ENCODE measurements around the gene LRRC32.
"Not testable (repeated sequence)": the region's sequence is repeated elsewhere in the genome, so short reads cannot be mapped to it uniquely, and the experiment has no call there.

The LRRC32 gene

GRCh38 chr11:76620489-76620888, 50.1 kb downstream of the LRRC32 start:
- no CpG with 5 or more reads among the region's 2 CpGs for WGBS
- H3K27me3 ChIP-seq (ENCODE audit: control insufficient read depth in 1 of 2, insufficient read depth in 1 of 2, low read length in 2 of 2), result no peaks in the 10 kb centered on the region

GRCh38 chr11:76619801-76620200, 50.7 kb downstream of the LRRC32 start:
- not testable (repeated sequence) for H2BK12ac ChIP-seq (ENCODE audit: low read length in 2 of 2); H3K36me3 ChIP-seq (ENCODE audit: control insufficient read depth in 1 of 2, insufficient read depth in 2 of 2, low read depth in 1 of 2, low read length in 2 of 2); H2AK5ac ChIP-seq (ENCODE audit: low read length, severe bottlenecking); H2BK120ac ChIP-seq (ENCODE audit: low read depth, low read length); H3K9ac ChIP-seq (ENCODE audit: low read length); H3K18ac ChIP-seq (ENCODE audit: low read depth in 1 of 2, low read length in 2 of 2); H3K4ac ChIP-seq (ENCODE audit: low read depth in 1 of 2, low read length in 2 of 2); H3K27ac ChIP-seq (ENCODE audit: low read length, poor library complexity, severe bottlenecking); H3K27me3 ChIP-seq (ENCODE audit: control insufficient read depth in 1 of 2, insufficient read depth in 1 of 2, low read length in 2 of 2); H3K4me3 ChIP-seq (ENCODE audit: insufficient read depth in 1 of 2, low read depth in 1 of 2, low read length in 2 of 2); H4K91ac ChIP-seq (ENCODE audit: low read length); H2AFZ ChIP-seq (ENCODE audit: low read depth, low read length); H3K9me3 ChIP-seq (ENCODE audit: control insufficient read depth, low read length); H2BK15ac ChIP-seq (ENCODE audit: low read depth, poor library complexity, severe bottlenecking); H3K23ac ChIP-seq (ENCODE audit: low read length in 2 of 2); H2BK5ac ChIP-seq (ENCODE audit: low read depth, low read length, poor library complexity, severe bottlenecking); H4K8ac ChIP-seq (ENCODE audit: low read length); H3K79me1 ChIP-seq (replicated peaks; ENCODE audit: low read length, poor library complexity, severe bottlenecking); H3K4me2 ChIP-seq (ENCODE audit: low read length, poor library complexity, severe bottlenecking); DNase-seq; H3K14ac ChIP-seq (ENCODE audit: low read length in 2 of 2); H3K4me1 ChIP-seq (ENCODE audit: control insufficient read depth, insufficient read depth, low read depth, low read length)
- WGBS, result no CpG with 5 or more reads among the region's 5 CpGs

More at GRCh38 chr11:76620489-76620888, 50.1 kb downstream of the LRRC32 start:
- Histone ChIP-seq H2AFZ (ENCODE audit: low read depth, low read length) (no peak overlapping the region), H2BK15ac (ENCODE audit: low read depth, poor library complexity, severe bottlenecking) (no peak overlapping the region), H3K23ac (ENCODE audit: low read length in 2 of 2) (no peak overlapping the region), H3K14ac (ENCODE audit: low read length in 2 of 2) (no peak overlapping the region), H2AK5ac (ENCODE audit: low read length, severe bottlenecking) (no peak overlapping the region), H3K36me3 (ENCODE audit: control insufficient read depth in 1 of 2, insufficient read depth in 2 of 2, low read depth in 1 of 2, low read length in 2 of 2) (no peaks in the 10 kb centered on the region), H3K9me3 (ENCODE audit: control insufficient read depth, low read length) (peaks cover 5% of the 10 kb centered on the region), H4K91ac (ENCODE audit: low read length) (no peak overlapping the region), H3K79me1 (replicated peaks; ENCODE audit: low read length, poor library complexity, severe bottlenecking) (no peaks in the 10 kb centered on the region), H3K18ac (ENCODE audit: low read depth in 1 of 2, low read length in 2 of 2) (no peak overlapping the region), H2BK120ac (ENCODE audit: low read depth, low read length) (no peak overlapping the region), H3K4me3 (ENCODE audit: insufficient read depth in 1 of 2, low read depth in 1 of 2, low read length in 2 of 2) (no peak overlapping the region), H3K9ac (ENCODE audit: low read length) (no peak overlapping the region), H3K4ac (ENCODE audit: low read depth in 1 of 2, low read length in 2 of 2) (no peak overlapping the region), H3K27ac (ENCODE audit: low read length, poor library complexity, severe bottlenecking) (no peak overlapping the region), H2BK12ac (ENCODE audit: low read length in 2 of 2) (no peak overlapping the region), H3K4me1 (ENCODE audit: control insufficient read depth, insufficient read depth, low read depth, low read length) (peaks cover 9% of the 10 kb centered on the region), H4K8ac (ENCODE audit: low read length) (no peak overlapping the region), H2BK5ac (ENCODE audit: low read depth, low read length, poor library complexity, severe bottlenecking) (no peak overlapping the region), H3K4me2 (ENCODE audit: low read length, poor library complexity, severe bottlenecking) (no peak overlapping the region)
- DNase-seq, result peak; percentile 50

GRCh38 chr11:76617553-76618265, 52.8 kb downstream of the LRRC32 start:
- H3K27ac ChIP-seq (ENCODE audit: low read length, poor library complexity, severe bottlenecking), result no peak overlapping the region
- no peak overlapping the region for H4K91ac ChIP-seq (ENCODE audit: low read length)
- peaks cover 6% of the 10 kb centered on the region for H3K4me1 ChIP-seq (ENCODE audit: control insufficient read depth, insufficient read depth, low read depth, low read length)
- H2BK12ac ChIP-seq (ENCODE audit: low read length in 2 of 2), result no peak overlapping the region
- no peak overlapping the region for H4K8ac ChIP-seq (ENCODE audit: low read length)
- H3K9me3 ChIP-seq (ENCODE audit: control insufficient read depth, low read length), result no peaks in the 10 kb centered on the region
- H3K27me3 ChIP-seq (ENCODE audit: control insufficient read depth in 1 of 2, insufficient read depth in 1 of 2, low read length in 2 of 2), result no peaks in the 10 kb centered on the region
- no peak overlapping the region for H3K23ac ChIP-seq (ENCODE audit: low read length in 2 of 2)
- H2BK120ac ChIP-seq (ENCODE audit: low read depth, low read length), result no peak overlapping the region
- H3K4ac ChIP-seq (ENCODE audit: low read depth in 1 of 2, low read length in 2 of 2), result no peak overlapping the region
- no peak for DNase-seq
- H2BK15ac ChIP-seq (ENCODE audit: low read depth, poor library complexity, severe bottlenecking), result no peak overlapping the region
- no peaks in the 10 kb centered on the region for H3K79me1 ChIP-seq (replicated peaks; ENCODE audit: low read length, poor library complexity, severe bottlenecking)
- H3K9ac ChIP-seq (ENCODE audit: low read length), result peak overlapping the region; percentile 71
- H3K18ac ChIP-seq (ENCODE audit: low read depth in 1 of 2, low read length in 2 of 2), result no peak overlapping the region
- H3K14ac ChIP-seq (ENCODE audit: low read length in 2 of 2), result no peak overlapping the region
- no peak overlapping the region for H2AFZ ChIP-seq (ENCODE audit: low read depth, low read length)
- no peak overlapping the region for H3K4me2 ChIP-seq (ENCODE audit: low read length, poor library complexity, severe bottlenecking)
- no peaks in the 10 kb centered on the region for H3K36me3 ChIP-seq (ENCODE audit: control insufficient read depth in 1 of 2, insufficient read depth in 2 of 2, low read depth in 1 of 2, low read length in 2 of 2)
- H2BK5ac ChIP-seq (ENCODE audit: low read depth, low read length, poor library complexity, severe bottlenecking), result no peak overlapping the region
- no peak overlapping the region for H3K4me3 ChIP-seq (ENCODE audit: insufficient read depth in 1 of 2, low read depth in 1 of 2, low read length in 2 of 2)
- H2AK5ac ChIP-seq (ENCODE audit: low read length, severe bottlenecking), result no peak overlapping the region
- WGBS, result 94% methylated on average over 3 of the region's 7 CpGs

- Histone ChIP-seq H3K4me3 (ENCODE audit: insufficient read depth in 1 of 2, low read depth in 1 of 2, low read length in 2 of 2) (peak overlapping the region in 1 of 2 experiments; percentile 3), H2AFZ (ENCODE audit: low read depth, low read length) (no peak overlapping the region), H3K14ac (ENCODE audit: low read length in 2 of 2) (no peak overlapping the region), H2BK12ac (ENCODE audit: low read length in 2 of 2) (no peak overlapping the region), H2BK120ac (ENCODE audit: low read depth, low read length) (no peak overlapping the region), H3K27me3 (ENCODE audit: control insufficient read depth in 1 of 2, insufficient read depth in 1 of 2, low read length in 2 of 2) (no peaks in the 10 kb centered on the region), H3K18ac (ENCODE audit: low read depth in 1 of 2, low read length in 2 of 2) (no peak overlapping the region), H3K4me2 (ENCODE audit: low read length, poor library complexity, severe bottlenecking) (no peak overlapping the region), H3K36me3 (ENCODE audit: control insufficient read depth in 1 of 2, insufficient read depth in 2 of 2, low read depth in 1 of 2, low read length in 2 of 2) (no peaks in the 10 kb centered on the region), H3K27ac (ENCODE audit: low read length, poor library complexity, severe bottlenecking) (no peak overlapping the region), H3K4me1 (ENCODE audit: control insufficient read depth, insufficient read depth, low read depth, low read length) (peaks cover 6% of the 10 kb centered on the region), H3K4ac (ENCODE audit: low read depth in 1 of 2, low read length in 2 of 2) (no peak overlapping the region), H2BK5ac (ENCODE audit: low read depth, low read length, poor library complexity, severe bottlenecking) (no peak overlapping the region), H2AK5ac (ENCODE audit: low read length, severe bottlenecking) (no peak overlapping the region), H3K9me3 (ENCODE audit: control insufficient read depth, low read length) (no peaks in the 10 kb centered on the region), H3K9ac (ENCODE audit: low read length) (peak overlapping the region; percentile 71), H2BK15ac (ENCODE audit: low read depth, poor library complexity, severe bottlenecking) (peak overlapping the region; percentile 50), H4K8ac (ENCODE audit: low read length) (no peak overlapping the region), H3K23ac (ENCODE audit: low read length in 2 of 2) (no peak overlapping the region), H3K79me1 (replicated peaks; ENCODE audit: low read length, poor library complexity, severe bottlenecking) (no peaks in the 10 kb centered on the region), H4K91ac (ENCODE audit: low read length) (no peak overlapping the region)
- WGBS, result 91% methylated on average over 9 of the region's 10 CpGs
- no peak for DNase-seq
These were observed 53.6 kb downstream of the LRRC32 start for GRCh38 chr11:76616676-76617552.

Measured in mesenchymal stem cell (in vitro differentiated cells and primary cell).